Kidney epithelial cell (primary cell): Measurements from ENCODE around the gene MRPL58. TPM values are rescaled to one million over a fixed set of nuclear protein-coding genes. Genes with fewer than 3 reads are reported as not detected.

Source experiments
- DNase-seq: peaks from one replicate; pipeline ENCODE4 v3.0.0-alpha.2; 2010; ENCODE audit warnings: low read depth
- H3K27me3 ChIP-seq: 2 replicates; pipeline ENCODE4 v1.6.0; 2011; ENCODE audit warnings: low read length; ENCODE audit not compliant: control insufficient read depth, insufficient read depth
- H3K36me3 ChIP-seq: 2 replicates; pipeline ENCODE4 v1.5.1; 2011; ENCODE audit warnings: low read length; ENCODE audit not compliant: control insufficient read depth, insufficient read depth
- H3K4me3 ChIP-seq: 2 replicates; pipeline ENCODE4 v1.5.1; 2011; ENCODE audit warnings: low read depth, mild to moderate bottlenecking, control low read depth, low read length
- CTCF ChIP-seq: IDR thresholded peaks from 2 replicates; pipeline ENCODE4 v1.5.1; 2011; ENCODE audit warnings: mild to moderate bottlenecking, moderate library complexity, low read length, control low read depth, inconsistent platforms; ENCODE audit not compliant: insufficient read depth, poor library complexity, severe bottlenecking
- total RNA-seq: library from RNA; depleted of rRNA; stranded (reverse); fragments of >200 nt; gene quantifications from 2 replicates; pipeline ENCODE4 v1.2.3, GENCODE V29; 2015

MRPL58 gene
- total RNA-seq, 1 donor from 2014 or later: 68.5 TPM

GRCh38 chr17:74970395-74970794, 42.1 kb upstream of the MRPL58 start:
- no peak for TF ChIP-seq CTCF
- no peaks in the 10 kb centered on the region for H3K36me3 ChIP-seq
- H3K4me3 ChIP-seq: no peak overlapping the region
- no peak for DNase-seq
- H3K27me3 ChIP-seq: peaks cover 16% of the 10 kb centered on the region

- Histone ChIP-seq H3K4me3 (peak overlapping the region; percentile 69), H3K36me3 (no peaks in the 10 kb centered on the region), H3K27me3 (peaks cover 16% of the 10 kb centered on the region)
- no peak for DNase-seq
- no peak for TF ChIP-seq CTCF
Observed at GRCh38 chr17:74971069-74971841, 41.2 kb upstream of the MRPL58 start.

GRCh38 chr17:74971842-74972106, 40.7 kb upstream of the MRPL58 start:
- Histone ChIP-seq H3K36me3 (no peaks in the 10 kb centered on the region), H3K4me3 (peak overlapping the region; percentile 69), H3K27me3 (peaks cover 16% of the 10 kb centered on the region)
- TF ChIP-seq CTCF: no peak
- DNase-seq: no peak

- DNase-seq: no peak
- TF ChIP-seq CTCF: no peak
- Histone ChIP-seq H3K4me3 (peak within 1 kb of the TSS; percentile 69), H3K36me3 (no peaks in the 10 kb centered on the region), H3K27me3 (peaks cover 16% of the 10 kb centered on the region)
Observed at GRCh38 chr17:74972107-74972972, 40.1 kb upstream of the MRPL58 start, which contains the start of gene HID1. HID1 (minus strand) TSS chr17:74972759; CDS start chr17:74972656, 103 bp downstream.

GRCh38 chr17:74972973-74973328, 39.5 kb upstream of the MRPL58 start:
- Histone ChIP-seq H3K27me3 (peaks cover 16% of the 10 kb centered on the region), H3K36me3 (no peaks in the 10 kb centered on the region), H3K4me3 (peak overlapping the region; percentile 69)
- TF ChIP-seq CTCF: no peak
- DNase-seq: no peak

GRCh38 chr17:74975943-74976342, 36.5 kb upstream of the MRPL58 start:
- Histone ChIP-seq H3K36me3 (no peaks in the 10 kb centered on the region), H3K27me3 (peaks cover 16% of the 10 kb centered on the region), H3K4me3 (no peak overlapping the region)
- no peak for DNase-seq
- TF ChIP-seq CTCF: no peak
